ENCODE measurements around the gene SCG5.

SCG5 gene

DNA sequence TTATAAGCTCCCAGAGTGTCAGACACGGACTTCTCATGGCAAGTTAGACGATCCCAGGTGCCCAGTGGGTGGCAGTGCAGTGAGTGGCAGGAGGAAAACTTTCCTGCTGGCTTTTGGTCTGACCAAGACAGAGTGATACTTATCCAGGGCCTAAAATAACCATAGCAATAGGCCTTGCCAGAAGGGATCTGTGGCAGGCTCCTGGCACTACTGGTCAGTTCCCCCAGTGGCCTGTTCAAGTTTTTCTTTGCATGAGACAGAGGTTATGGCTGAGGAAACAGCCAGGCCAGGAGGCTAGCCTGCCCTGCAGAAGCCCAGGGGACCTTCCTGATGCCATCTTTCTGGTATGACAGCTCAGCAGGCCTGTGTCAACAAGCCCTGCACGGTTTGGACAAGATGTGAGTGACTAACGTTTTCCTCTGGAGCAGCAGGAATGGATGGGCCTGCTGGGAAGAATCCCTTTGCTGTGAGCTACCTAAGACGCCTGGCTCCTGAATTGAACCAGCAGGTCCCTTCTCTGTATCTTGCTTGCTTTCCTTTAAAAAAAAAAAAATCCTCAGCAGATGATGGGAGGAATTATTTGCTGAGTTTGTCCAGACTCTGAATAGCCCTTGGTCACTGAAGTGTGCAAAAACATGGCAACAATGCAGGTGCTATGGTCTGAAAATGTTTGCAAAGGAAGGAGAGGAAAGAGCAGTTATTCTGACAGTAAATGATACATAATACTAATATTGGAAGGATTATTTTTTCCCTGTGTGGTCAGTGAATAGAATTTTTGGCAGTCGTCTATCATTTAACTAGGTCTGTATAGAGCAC, 18.0 kb downstream of the SCG5 start:
- peak; percentile 38 for DNase-seq

DNA sequence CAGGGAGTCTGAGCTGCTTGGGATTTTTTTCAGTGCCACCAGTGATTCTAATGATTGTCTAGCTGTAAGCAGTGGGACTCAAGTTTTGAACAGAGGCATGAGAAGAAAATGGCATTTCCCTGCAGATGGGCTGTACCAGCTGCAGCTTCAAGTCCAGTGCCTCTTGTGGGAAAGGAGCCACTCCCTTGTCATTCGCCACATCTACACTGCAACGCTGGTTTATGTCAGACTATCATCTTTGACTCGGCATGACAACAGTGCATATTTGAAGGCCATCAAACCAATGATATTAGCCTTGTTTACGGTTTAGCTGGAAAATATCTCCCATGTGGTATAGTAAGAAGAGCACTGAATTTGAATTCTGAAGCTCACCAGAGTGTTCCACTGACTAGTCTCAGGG, 22.2 kb downstream of the SCG5 start:
- DNase-seq, result no peak

DNA sequence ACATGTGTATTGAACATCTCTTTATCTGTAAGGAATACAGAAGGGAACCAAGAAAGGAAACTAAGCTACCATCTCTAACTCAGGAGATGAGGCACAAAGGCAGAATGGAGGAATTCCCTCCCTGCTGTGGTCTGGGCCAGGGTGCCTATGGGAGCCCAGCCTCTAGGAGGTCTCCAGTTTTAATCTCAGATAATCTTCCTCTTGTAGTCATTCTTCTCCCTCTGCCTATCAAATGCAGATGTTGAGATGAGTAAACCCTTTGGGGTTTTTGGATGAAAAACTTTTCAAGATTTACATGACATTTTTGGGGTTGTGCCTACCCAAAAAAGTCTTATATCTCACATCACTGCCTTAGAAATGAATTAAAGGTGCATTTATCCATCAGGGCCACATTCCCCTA, 23.3 kb downstream of the SCG5 start:
- no peak for DNase-seq

DNA sequence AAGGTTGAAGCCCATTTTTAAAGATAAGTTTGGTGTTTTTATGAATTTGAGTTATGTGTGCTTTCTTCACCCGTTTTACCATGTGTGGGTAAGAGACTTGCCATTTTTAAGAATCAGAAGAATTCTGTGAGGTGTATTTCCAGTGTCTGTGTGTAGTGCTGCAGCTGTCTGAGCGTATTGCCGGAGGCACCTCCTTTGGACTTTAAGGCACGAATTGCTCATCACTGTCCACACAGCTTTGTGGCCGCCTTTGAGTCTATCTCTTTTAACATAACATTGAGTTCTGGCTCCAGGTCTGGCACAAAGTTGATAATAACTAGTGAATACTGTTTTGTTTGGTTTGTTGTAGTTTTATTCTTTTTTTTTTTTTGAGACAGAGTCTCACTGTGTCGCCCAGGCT, 25.8 kb downstream of the SCG5 start:
- DNase-seq, result no peak

DNA sequence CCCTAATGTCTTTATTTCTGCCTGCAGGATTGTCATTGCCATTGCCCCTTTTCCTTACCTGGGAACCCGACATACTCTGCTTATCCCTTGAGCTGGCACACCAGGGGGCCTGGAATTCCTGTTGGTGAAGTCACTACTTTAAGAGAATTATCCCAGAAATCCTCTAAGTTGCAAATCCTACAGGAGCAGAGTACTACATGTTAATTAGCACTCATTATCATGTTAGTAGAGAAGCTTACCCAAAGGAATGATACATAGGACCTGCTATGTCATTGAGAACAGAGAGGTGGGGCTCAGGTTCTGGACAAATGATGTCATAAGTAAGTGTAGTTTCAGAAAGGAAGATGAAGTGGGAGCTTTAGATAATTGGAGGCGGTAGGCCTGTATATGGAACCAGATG, 27.4 kb downstream of the SCG5 start:
- no peak for DNase-seq

DNA sequence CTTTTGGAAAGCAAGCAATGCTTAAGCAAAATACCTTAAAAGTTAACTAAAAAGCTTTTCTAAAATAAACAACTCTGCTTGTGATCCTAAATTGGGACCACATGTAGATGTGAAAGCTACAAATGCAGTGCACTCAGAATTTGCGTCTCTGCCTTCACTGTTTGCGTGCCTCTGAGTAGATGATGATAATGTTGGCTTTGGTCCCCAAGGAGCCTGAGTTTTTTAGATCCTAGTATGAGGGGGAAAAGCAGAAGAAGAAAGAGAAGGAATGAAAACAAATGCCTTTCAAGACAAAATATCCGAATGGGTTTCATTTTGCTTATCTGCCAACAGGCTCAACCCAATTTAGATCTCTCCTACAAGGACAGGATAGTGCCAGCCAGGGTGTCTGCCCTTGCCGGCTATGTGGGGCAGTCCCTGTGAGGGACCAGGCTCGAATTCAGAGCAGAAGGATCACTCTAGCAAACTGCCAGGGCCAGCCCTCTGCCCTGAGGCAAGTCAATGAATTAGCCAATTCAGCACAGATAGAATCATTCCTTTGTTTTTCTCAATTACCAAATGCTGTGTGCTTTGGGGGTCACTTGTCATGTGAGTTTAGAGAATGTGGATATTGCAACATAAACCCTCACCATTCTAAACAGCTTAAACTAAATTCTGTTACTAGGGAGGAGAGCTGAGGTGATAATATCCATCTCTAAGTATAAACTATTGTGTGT, 28.5 kb downstream of the SCG5 start:
- DNase-seq, result no peak

DNA sequence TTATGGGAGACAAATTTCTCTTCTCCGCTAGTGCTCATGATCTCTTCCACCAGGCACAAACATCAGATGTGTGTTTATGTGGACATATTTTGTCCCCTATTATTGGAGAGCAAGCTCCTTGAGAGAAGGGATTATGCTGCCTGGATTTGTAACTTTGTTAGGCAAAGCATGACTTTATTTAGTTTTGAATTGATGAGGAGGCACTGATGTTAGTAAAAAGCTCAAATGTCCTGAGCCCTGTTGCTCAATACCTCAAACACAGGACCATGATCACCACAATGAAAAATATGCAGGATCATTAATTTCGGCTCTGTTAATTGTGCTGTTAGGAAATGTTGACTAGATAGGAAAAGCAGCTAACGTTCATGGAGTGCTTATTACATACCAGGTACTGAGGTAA, 29.1 kb downstream of the SCG5 start:
- no peak for DNase-seq

DNA sequence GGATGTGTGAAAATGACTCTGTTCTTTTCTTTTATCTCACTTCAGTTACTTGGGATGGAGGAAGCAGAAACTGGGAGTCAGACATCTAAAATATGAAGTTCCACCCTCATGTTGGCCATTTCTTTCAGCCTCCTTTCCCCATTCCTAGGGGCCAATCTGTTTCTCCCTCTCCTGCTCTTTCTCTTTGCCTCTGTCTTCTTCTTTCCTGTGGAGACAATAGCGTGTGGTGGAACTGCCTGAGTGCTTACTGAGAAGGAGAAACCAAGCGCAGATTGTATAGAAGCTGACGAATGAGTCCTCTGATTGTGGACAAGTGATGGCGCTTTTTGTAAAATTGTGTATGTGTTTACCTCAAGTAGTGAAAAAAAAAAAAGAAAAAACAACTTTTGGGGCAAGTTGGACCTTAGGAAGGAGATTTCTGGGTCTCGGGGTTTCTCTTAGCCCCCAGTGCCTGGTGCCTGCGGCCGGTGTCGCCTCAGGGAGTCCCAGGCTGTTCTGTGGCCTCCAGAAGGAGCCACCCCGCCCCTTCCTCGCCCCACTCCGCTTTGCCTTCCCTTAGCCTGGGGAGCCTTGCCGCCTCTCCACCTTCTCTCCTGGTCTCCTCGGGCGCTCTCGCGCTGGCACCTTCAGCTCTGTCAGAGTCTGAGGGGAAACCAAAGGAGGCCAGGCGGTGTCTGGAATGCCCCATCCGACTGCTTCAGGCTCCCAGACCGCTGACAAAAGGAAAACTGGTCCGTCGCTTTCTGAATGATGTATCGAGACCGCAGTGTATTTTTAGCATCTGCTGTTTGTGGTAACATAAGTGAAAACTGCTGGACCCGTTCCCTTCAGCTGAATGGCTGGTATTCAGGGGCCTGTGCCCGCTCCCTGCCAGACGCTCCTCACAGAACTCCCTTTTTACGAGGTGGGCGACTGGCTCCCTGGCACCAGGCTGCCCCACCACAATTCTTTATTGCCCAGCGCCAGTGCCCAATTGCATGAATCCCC, 30.1 kb downstream of the SCG5 start:
- DNase-seq, result no peak

DNA sequence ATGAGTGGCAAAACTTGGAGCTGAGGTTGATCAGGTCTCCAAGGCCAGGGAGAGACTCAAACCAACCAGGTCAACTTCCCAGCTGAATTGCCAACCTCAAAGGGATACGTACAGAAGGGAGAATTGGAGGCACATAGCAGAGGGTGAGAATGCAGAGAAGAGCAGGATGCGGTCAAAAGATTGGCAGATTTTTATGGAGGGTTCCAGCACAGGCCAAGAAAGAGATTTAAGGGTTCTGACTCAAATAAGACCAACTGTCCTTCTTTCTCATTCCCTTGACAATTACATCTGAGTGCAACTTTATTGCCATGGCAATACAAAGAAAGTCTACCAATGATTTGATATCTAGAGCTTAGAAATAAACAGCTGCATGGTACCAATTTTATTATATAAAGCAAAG, 33.2 kb downstream of the SCG5 start:
- no peak for DNase-seq

DNA sequence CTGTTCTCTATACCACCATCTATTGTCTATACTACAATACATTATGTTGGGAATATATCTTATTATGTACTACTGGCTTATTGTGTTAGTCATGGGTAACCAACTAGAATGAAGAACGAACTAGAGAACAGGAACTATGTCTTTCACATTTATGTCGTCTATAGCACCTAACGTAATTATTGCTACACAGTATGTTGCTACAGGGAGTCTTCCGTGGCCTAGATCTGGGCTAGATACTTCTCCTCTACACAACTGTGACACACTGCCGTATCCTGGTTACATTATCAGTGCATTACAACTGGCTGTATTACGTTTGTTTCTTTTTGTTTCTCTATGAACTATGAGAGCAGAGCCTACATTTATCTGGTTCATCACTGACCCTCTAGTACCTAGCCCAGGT, 34.0 kb downstream of the SCG5 start:
- DNase-seq, result no peak

DNA sequence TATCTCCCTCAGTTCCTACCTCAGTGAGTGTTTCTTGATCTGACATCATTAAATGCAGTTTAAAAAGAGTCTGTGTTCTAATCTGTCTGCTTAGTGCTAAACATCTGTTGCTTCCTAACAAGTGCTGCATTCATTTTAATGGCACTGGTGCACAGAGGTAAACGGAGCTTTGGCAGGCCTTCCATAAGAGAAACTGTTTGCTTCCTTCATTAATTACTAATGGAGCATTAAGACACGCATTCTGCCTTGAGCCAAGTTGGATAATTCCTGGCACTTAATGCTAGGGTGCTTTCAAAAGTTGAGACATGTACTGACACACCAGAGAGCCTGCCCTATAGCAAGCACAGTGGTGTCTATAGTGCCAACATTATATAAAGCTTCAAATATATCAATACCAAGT, 34.7 kb downstream of the SCG5 start:
- DNase-seq, result no peak

DNA sequence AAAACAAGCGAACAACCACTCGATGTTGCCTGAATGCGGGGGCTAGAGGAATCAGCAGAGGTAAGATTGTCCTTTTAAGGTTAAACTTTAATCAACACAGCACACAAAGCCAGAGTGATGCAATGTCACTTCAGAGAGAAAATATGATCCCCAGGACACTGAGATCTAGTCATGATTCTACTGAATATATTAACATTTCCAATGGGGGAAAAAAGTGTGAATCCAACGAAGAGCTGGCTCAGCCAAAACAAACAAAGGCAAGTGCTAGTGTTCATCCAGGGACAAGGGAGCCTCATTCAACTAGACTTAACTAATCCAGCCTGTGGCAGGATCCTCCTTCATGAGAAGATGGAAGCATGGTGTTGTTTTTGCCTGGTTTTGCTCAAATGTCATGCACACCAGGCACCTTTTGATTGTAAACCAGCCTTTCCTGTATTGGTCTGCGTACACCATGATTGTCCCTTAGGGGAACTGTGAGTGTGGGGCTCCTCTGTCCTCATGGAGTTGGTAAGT, 35.8 kb downstream of the SCG5 start:
- DNase-seq, result peak; percentile 40

DNA sequence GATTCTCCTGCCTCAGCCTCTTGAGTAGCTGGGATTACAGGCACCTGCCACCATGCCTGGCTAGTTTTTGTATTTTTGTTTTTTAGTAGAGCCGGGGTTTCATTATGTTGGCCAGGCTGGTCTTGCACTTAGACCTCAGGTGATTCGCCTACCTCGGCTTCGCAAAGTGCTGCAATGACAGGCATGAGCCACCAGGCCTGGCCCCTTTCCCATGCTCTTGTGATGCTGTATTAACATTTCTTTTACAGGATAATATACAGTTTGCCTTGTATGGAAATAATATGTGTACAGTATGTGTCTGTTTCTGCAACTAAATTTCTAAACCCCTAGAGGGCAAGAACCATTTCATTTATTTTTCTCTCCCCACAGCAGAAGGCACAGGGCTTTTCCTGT, 37.8 kb downstream of the SCG5 start:
- DNase-seq, result no peak

DNA sequence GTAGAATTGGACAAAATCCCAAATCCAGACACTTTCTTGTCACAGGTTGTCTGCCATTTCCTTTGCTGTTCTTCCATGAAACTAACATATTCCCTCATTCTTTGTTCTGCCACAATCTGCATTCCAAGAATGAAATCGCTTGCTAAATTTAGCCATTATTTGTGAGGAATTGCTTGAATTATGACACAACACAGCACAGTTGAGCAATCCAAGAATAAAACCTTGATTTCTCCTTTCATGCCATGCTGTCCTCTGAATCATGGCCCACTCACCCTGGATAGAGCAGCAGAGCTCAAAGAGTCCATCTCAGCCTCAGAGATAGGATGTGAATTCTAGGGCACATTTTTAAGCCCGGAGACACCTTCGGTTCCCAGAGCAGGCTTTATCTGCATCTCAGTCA, 41.1 kb downstream of the SCG5 start:
- no peak for DNase-seq

DNA sequence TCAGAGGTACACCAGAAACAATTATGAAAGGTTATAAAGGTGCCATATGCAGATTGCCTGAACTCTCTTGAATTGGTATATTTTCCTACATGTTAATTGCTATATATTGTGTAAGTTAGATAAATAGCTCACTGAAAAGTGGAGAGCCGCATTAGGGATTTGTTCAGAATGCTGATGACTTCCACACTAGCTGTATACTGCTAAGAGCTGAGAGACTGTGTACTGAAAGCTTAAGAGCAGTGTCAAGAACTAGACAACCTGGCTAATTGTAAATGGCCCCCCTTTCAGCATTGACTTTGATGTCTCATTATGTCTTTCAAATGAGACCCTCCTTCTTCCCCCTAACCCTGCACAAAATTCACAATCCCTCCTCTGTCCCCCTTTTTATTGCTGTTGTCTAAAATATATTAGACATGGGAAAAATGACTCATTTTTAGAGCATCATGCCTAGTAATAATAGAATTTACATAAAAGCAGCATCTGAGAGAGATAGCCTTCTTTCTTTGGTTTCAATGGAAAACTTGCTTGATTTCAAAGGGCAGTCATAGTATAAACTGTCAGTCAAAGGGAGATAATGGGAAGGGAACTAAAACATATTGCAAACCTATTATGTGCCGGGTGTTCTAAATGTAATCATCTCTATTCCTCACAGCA, 41.6 kb downstream of the SCG5 start:
- DNase-seq, result no peak

DNA sequence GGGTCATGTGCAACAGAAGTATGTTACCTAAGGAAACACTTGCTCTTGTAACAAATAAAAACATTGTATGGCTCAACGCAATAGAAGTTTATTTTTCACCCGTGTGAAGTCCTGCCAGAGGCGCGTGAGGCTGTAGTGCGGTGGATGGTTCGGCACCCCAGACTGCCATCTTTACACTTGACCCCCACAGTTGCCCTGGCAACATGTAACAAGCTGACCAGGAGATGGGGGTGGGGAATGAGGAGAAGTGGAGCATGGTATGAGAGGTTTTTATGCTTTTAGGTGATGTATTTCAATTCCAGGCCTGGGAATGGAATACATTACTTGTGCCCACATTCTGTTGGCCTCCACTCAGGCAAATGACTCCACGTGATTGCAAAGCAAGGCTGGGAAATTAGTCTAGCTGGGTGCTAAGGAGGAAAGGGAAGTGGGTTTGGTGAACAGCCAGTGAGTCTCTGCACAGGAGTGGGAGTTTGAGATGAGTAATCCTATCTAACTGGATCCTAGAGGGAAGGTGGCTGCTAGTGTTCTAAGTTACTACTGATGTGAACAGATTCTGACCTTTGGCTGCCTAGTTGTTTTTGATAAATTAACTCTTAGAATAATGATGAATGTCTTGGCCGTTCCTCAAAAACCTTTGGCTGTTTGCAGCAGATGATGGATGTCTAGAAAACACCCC, 42.5 kb downstream of the SCG5 start:
- DNase-seq, result no peak

DNA sequence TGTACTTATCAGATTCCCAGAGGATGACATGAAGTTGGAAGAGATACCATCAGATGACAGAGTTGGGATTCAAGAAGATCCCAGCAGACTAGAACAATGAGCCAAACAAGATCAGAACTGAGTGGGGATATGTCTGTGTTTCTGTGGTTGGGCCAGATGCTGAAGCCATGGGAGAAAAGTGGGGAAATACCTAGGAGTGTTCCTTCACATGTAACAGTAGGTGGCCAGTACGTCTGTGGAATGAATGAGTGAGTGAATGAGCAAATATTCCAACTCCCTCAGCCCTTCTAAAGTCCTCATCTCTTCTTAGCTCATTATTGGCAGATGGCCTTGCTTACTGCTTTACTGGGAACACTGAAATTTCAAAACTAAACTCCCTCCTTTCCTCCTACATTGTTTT, 44.1 kb downstream of the SCG5 start:
- DNase-seq, result no peak

DNA sequence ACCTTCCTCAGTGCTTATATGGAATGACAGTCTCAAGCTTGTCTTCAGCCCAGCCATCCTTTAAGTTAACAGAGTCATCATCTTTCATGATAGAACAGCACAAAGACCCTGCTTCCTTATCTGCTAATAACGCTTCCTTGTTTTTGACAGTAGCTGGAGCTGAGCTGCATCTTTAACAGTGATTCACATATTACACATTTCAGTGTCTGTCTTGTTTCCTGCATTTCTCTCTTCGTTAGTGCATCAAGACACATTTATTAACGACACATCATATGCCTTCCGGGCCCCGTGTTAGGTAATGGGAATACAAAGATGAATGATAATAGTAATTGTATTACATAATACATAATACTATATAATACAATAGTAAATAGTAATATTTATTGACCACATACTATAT, 46.0 kb downstream of the SCG5 start:
- no peak for DNase-seq

DNA sequence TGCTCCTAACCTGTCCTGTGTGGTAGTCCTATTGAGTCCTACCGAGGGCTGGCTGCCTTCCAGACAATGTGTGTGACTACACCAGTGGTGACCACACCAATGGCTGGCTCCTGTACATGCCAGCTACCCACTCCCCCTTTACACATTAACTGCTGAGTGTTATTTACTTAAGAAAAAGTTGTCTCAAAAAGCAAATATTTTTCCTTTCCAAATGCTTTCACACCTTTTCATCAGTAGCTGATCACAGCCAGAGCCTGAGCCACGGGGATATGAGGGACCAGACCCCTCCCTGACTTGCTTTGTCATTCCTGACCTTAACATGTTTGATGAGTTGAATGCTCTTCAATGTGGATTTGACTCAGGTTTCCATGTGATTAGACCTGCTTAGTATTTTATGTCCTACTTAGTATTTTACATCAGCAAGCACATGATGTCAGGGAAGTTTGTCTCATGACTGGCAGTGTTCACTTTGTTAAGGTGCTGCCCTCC, 46.7 kb downstream of the SCG5 start:
- peak; percentile 97 for DNase-seq

DNA sequence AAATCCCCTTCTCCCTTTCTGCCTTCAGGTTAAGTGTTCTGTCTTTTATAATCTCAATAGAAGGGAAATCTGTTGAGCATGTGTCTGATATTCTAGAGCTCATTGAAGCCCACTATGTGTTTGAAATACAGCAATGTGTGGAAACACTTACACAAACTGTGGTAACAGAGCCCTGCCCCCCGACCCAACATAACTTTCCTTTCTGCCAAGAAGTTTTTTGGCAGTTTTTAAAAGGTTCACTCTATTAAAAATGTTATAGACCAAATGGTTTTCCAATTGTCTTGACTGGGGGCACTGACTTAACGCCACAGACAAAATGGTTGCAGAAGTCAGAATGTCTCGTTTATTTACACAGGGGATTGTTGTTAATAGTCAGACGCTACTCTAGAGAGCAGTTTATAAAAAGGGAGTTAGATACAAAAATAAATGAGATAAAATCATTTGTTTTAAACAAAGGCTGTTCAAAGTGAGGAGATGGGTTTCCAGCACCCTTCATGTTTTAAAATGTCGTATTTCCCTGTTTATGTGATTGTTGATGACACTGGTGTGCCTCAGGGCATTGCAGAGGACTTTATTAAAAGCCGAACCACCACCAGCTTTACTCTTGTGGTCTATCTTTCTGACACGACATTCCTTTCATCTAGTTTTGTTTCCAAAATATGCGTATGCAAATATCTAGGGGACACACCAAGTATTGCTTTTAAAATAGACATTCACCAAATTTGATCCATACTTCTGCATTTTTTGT, 49.6 kb downstream of the SCG5 start:
- no peak for DNase-seq

DNA sequence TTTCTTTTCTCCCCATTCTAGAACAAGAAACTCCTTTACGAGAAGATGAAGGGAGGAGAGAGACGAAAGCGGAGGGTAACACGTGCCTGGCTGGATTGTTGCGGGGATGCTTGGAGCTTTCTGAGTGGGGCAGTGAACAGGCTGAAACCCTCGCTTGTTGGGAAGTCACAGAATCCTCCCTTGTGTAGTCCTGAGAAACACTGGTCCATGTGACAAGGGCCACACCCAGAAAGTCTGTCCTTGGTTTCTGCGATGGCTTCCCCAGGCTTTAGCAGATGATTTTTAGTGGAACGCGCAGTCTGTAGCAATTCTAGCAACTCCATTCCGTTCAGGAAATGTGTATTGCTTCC, 50.2 kb downstream of the SCG5 start:
- DNase-seq, result no peak
